Skeletal muscle cell (primary cell): ENCODE measurements around the gene MIR17HG.

Experiments
- DNase-seq: peaks from one replicate; pipeline ENCODE4 v3.0.0-alpha.2; 2010; ENCODE audit warnings: low read depth
- H3K4me3 ChIP-seq: 2 replicates; pipeline ENCODE4 v1.5.1; 2011; ENCODE audit warnings: low read depth, mild to moderate bottlenecking, control low read depth, low read length, moderate library complexity

MIR17HG gene

GRCh38 chr13:91401920-91402319, 54.4 kb downstream of the MIR17HG start:
- no peak overlapping the region for H3K4me3 ChIP-seq
- DNase-seq = no peak
